Keratinocyte (primary cell): ENCODE results near the gene SLC26A4. TPM values are rescaled to one million over a fixed set of nuclear protein-coding genes. Genes with fewer than 3 reads are reported as not detected.

Experiments
- DNase-seq: peaks from one replicate; pipeline ENCODE4 v3.0.0-alpha.2; 2011; ENCODE audit warnings: low read depth, missing footprints, low spot score
- FAIRE-seq: peaks from 2 replicates; lab custom pipeline; 2011; peaks lifted over from hg19 to GRCh38; lab: Jason Lieb, UNC
- H2AFZ ChIP-seq: 2 replicates; pipeline ENCODE4 v1.6.0; 2012; ENCODE audit warnings: low read length, control low read depth, inconsistent platforms; ENCODE audit not compliant: control insufficient read depth
- H3K27ac ChIP-seq: 2 replicates; pipeline ENCODE4 v1.5.1; 2011; ENCODE audit warnings: low read length; ENCODE audit not compliant: control insufficient read depth, insufficient read depth
- H3K27me3 ChIP-seq: 3 replicates; pipeline ENCODE4 v1.6.0; 2011; ENCODE audit warnings: low read length; ENCODE audit not compliant: control insufficient read depth, insufficient read depth; ENCODE audit errors: extremely low read depth
- H3K36me3 ChIP-seq, 2 experiments: 2 replicates in 1 of 2; 3 replicates in 1 of 2; pipeline ENCODE4 v1.5.1; 2011; ENCODE audit warnings: low read length in 2 of 2, mild to moderate bottlenecking in 1 of 2; ENCODE audit not compliant: control insufficient read depth in 2 of 2, insufficient read depth in 2 of 2; ENCODE audit errors: extremely low read depth in 1 of 2
- H3K4me1 ChIP-seq: 3 replicates; pipeline ENCODE4 v1.5.1; 2011; ENCODE audit warnings: low read length; ENCODE audit not compliant: control insufficient read depth, insufficient read depth; ENCODE audit errors: extremely low read depth
- H3K4me2 ChIP-seq: 3 replicates; pipeline ENCODE4 v1.6.0; 2011; ENCODE audit warnings: low read depth, low read length; ENCODE audit not compliant: control insufficient read depth, insufficient read depth; ENCODE audit errors: extremely low read depth
- H3K4me3 ChIP-seq, 3 experiments: fragments of 200-600 bp in 1 of 3; sonication (generic) in 1 of 3; 2 replicates in 2 of 3; 3 replicates in 1 of 3; pipeline ENCODE4 v1.5.1; 2011 to 2016; ENCODE audit warnings: low read length in 3 of 3, mild to moderate bottlenecking in 3 of 3, control low read depth in 2 of 3, inconsistent platforms in 1 of 3, low read depth in 1 of 3, mixed read lengths in 1 of 3, mixed run types in 1 of 3, moderate library complexity in 1 of 3; ENCODE audit not compliant: control insufficient read depth in 2 of 3, insufficient read depth in 2 of 3; ENCODE audit errors: extremely low read depth in 1 of 3
- H3K79me2 ChIP-seq: 2 replicates; pipeline ENCODE4 v1.6.0; 2012; ENCODE audit warnings: low read length; ENCODE audit not compliant: control insufficient read depth, insufficient read depth
- H3K9ac ChIP-seq: 3 replicates; pipeline ENCODE4 v1.6.0; 2011; ENCODE audit warnings: low read length; ENCODE audit not compliant: control insufficient read depth, insufficient read depth; ENCODE audit errors: extremely low read depth
- H3K9me1 ChIP-seq: 3 replicates; pipeline ENCODE4 v1.6.0; 2011; ENCODE audit warnings: low read length; ENCODE audit not compliant: control insufficient read depth, insufficient read depth; ENCODE audit errors: extremely low read depth
- H3K9me3 ChIP-seq: 2 replicates; pipeline ENCODE4 v1.5.1; 2012; ENCODE audit warnings: low read depth, low read length; ENCODE audit not compliant: control insufficient read depth
- H4K20me1 ChIP-seq: 3 replicates; pipeline ENCODE4 v1.6.0; 2011; ENCODE audit warnings: low read length; ENCODE audit not compliant: control insufficient read depth, insufficient read depth; ENCODE audit errors: extremely low read depth
- EZH2 ChIP-seq: IDR thresholded peaks from one replicate; pipeline ENCODE4 v1.6.1; 2012; ENCODE audit warnings: inconsistent platforms, mild to moderate bottlenecking, low read length, moderate library complexity
- dilution Hi-C: fragments of 300-500 bp; cut with MboI; formaldehyde crosslinking; loops from one replicate; pipeline ENCODE4 v1.7.0; 2020; ENCODE audit warnings: low sequenced_read_pairs; ENCODE audit not compliant: extremely low pct_ligation_motif_present
- polyA plus RNA-seq, 5 experiments: library from polyadenylated mRNA; depleted of rRNA in 3 of 5; stranded (reverse) in 3 of 5; stranded (forward) in 1 of 5; unstranded in 1 of 5; fragments of >200 nt; gene quantifications; 1 replicate in 1 of 5; 2 replicates in 3 of 5; 3 replicates in 1 of 5; pipeline versions ENCODE4 v1.2.1 to v1.2.3, GENCODE V29; 2011 to 2012; ENCODE audit warnings: missing spikeins in 2 of 5, low read depth in 1 of 5, low replicate concordance in 1 of 5
- TF ChIP-seq, protein P1 (sequence below), 3 experiments: IDR thresholded peaks in 1 of 3; conservative IDR thresholded peaks in 1 of 3; optimal IDR thresholded peaks in 1 of 3; 2 replicates in 2 of 3; 3 replicates in 1 of 3; pipeline versions ENCODE3 to v1.5.1; 2011; ENCODE audit warnings: low read length in 3 of 3, mild to moderate bottlenecking in 3 of 3, moderate library complexity in 2 of 3, control low read depth in 1 of 3, inconsistent platforms in 1 of 3; ENCODE audit not compliant: insufficient read depth in 2 of 3; ENCODE audit errors: extremely low read depth in 1 of 3

The SLC26A4 gene
- polyA plus RNA-seq, 1 donor (not counting 4 experiments of a cell fraction or from before 2014, with no cell fraction given): 0.26 TPM

GRCh38 chr7:107613948-107614347 is 46.7 kb upstream of the SLC26A4 start:
- dilution Hi-C loops: no loop called here
- Histone ChIP-seq H3K4me3 (no peak overlapping the region), H3K9ac (no peak overlapping the region), H3K79me2 (no peaks in the 10 kb centered on the region), H3K4me1 (peaks cover 21% of the 10 kb centered on the region), H2AFZ (no peak overlapping the region), H4K20me1 (no peaks in the 10 kb centered on the region), H3K9me1 (no peaks in the 10 kb centered on the region), H3K9me3 (no peaks in the 10 kb centered on the region), H3K4me2 (no peak overlapping the region), H3K27me3 (no peaks in the 10 kb centered on the region), H3K36me3 (peaks cover 3 to 5% of the 10 kb centered on the region in 2 experiments), H3K27ac (no peak overlapping the region)
- DNase-seq (no peak), FAIRE-seq (no peak)
- TF ChIP-seq EZH2: no peak
- TF ChIP-seq, protein P1, sequence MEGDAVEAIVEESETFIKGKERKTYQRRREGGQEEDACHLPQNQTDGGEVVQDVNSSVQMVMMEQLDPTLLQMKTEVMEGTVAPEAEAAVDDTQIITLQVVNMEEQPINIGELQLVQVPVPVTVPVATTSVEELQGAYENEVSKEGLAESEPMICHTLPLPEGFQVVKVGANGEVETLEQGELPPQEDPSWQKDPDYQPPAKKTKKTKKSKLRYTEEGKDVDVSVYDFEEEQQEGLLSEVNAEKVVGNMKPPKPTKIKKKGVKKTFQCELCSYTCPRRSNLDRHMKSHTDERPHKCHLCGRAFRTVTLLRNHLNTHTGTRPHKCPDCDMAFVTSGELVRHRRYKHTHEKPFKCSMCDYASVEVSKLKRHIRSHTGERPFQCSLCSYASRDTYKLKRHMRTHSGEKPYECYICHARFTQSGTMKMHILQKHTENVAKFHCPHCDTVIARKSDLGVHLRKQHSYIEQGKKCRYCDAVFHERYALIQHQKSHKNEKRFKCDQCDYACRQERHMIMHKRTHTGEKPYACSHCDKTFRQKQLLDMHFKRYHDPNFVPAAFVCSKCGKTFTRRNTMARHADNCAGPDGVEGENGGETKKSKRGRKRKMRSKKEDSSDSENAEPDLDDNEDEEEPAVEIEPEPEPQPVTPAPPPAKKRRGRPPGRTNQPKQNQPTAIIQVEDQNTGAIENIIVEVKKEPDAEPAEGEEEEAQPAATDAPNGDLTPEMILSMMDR (optimal IDR thresholded peaks at IDR 0.05 in 1 of 3, IDR thresholded peaks at IDR 0.05 in 1 of 3, conservative IDR thresholded peaks at IDR 0.05 in 1 of 3; ENCODE audit: extremely low read depth in 1 of 3, insufficient read depth in 2 of 3, low read length in 3 of 3): no peak

DNA sequence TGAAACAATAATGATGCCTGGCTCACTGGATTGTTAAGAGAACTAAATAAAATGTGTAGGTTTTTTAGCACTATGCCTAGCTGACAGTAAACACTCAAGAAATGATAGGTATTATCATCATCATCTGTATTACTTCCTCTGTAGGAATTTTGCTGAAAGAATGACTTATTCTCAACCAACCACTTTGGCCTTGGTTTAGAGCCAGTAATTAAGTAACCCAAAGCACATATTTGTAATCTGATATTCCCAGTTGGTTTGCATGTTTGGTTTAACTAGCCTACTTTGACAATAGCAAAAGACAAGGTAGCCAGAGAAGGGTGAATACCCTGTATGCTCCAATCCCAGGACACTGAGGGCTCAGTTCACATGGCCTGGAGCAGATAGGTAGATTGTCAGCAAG is 46.2 kb upstream of the SLC26A4 start:
- DNase-seq (no peak), FAIRE-seq (no peak)
- dilution Hi-C loops: no loop called here
- H3K36me3 ChIP-seq: peaks cover 3 to 5% of the 10 kb centered on the region in 2 experiments
- H3K4me1 ChIP-seq: peaks cover 21% of the 10 kb centered on the region
- no peaks in the 10 kb centered on the region for H4K20me1 ChIP-seq
- H3K27ac ChIP-seq: no peak overlapping the region
- no peak overlapping the region for H2AFZ ChIP-seq
- no peaks in the 10 kb centered on the region for H3K79me2 ChIP-seq
- H3K9me1 ChIP-seq: no peaks in the 10 kb centered on the region
- no peak overlapping the region for H3K4me3 ChIP-seq
- H3K27me3 ChIP-seq: no peaks in the 10 kb centered on the region
- H3K9me3 ChIP-seq: no peaks in the 10 kb centered on the region
- TF ChIP-seq, protein P1 (optimal IDR thresholded peaks at IDR 0.05 in 1 of 3, IDR thresholded peaks at IDR 0.05 in 1 of 3, conservative IDR thresholded peaks at IDR 0.05 in 1 of 3; ENCODE audit: extremely low read depth in 1 of 3, insufficient read depth in 2 of 3, low read length in 3 of 3): no peak
- no peak for TF ChIP-seq EZH2
- no peak overlapping the region for H3K4me2 ChIP-seq
- H3K9ac ChIP-seq: no peak overlapping the region
